ENCODE results near the gene DGKG. TPM values are rescaled to one million over a fixed set of nuclear protein-coding genes. Genes with fewer than 3 reads are reported as not detected.

The DGKG gene
- total and polyA plus RNA-seq, 3 experiments from 2014 or later, result 0.04 to 0.20 TPM; not detected in 1

DNA sequence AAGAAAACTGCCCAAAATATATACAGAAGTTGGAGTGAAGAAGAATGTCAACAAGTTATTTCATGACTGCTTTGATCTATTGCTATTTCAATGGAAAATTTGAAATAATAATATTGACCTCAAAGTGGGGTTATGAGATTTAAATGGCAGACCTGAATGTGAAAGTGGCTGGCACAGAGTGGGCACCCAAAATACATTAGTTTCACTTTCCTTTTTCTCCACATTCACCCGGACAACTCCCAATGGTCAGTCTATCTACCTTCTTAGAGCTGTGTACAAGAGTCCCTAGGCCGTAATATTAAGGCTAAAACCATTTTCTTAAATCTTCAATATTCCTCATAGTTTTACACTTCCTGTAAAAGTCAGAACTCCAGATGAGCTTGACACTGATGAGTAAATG, 191.5 kb downstream of the DGKG start:
- ChIA-PET CTCF (interaction anchor here (0.7 kb wide), 1 partner anchor 9 kb away, joined by 3 read pairs; no protein-coding TSS in a partner anchor), POLR2A (no interaction called here)
- H3K27ac Mint-ChIP-seq, result no peak overlapping the region

DNA sequence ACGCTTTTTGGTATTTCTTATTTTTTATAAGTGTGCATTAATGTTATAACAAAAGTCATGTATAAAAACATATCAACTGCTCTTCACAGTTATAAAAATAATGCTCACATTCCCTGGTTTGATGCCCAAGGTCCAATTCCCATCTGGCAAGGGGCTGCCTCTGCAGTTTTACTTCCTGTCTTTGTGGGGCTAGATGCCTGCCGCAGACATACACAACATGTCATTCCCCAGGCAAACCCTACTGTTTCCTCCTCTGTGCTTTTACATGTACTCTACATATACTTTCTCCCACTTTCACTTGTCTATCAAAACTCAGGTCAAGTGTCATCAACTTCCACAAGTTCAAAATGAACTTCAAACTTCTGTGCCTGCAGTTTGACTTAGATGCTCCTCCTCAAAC, 192.7 kb downstream of the DGKG start:
- CTCF ChIA-PET, result no interaction called here
- POLR2A ChIA-PET, result no interaction called here

More for the DNA sequence above, 191.5 kb downstream of the DGKG start:
- no peak for DNase-seq
- Mint-ChIP-seq H3K4me1 (peaks cover 4 to 11% (median 10%) of the 10 kb centered on the region in 3 donors), H3K9me3 (peaks cover 0 to 3% (median 0%) of the 10 kb centered on the region in 5 donors), H3K27me3 (peaks cover 7 to 19% of the 10 kb centered on the region in 2 donors), H3K4me3 (peak overlapping the region in 1 of 7 donors; percentile 7), H3K36me3 (no peaks in the 10 kb centered on the region)
- H3K4me1 ChIP-seq (ENCODE audit: insufficient read depth, low read length), result no peaks in the 10 kb centered on the region
- no peaks in the 10 kb centered on the region for H3K27me3 ChIP-seq (ENCODE audit: insufficient read depth, low read length, poor library complexity, severe bottlenecking)
- H3K4me3 ChIP-seq (ENCODE audit: low read length), result no peak overlapping the region
- H3K9me3 ChIP-seq (ENCODE audit: low read length), result no peaks in the 10 kb centered on the region
- no peaks in the 10 kb centered on the region for H3K36me3 ChIP-seq (ENCODE audit: insufficient read depth, low read length)
- no peak overlapping the region for H3K27ac ChIP-seq (ENCODE audit: low read depth, low read length)

DNA sequence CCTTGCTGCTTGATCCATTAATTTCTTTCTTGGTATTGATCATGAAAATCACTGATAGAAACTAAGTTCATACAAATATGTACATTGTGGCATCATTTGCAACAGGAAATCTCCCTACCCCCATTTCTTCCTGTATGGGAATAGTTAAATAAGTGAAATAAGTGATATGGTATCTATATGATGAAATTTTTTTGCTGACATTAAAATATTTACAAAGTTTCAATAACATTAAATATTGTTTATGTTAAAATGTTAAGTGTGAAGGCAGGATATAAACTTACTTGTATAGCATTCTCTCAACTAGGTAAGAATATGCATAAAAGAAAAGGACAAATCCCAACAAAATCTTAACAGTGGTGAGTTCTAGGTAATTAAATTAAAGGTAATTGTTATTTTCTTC, 193.1 kb downstream of the DGKG start:
- Histone ChIP-seq H3K4me3 (ENCODE audit: low read length) (no peak overlapping the region), H3K27me3 (ENCODE audit: insufficient read depth, low read length, poor library complexity, severe bottlenecking) (no peaks in the 10 kb centered on the region), H3K27ac (ENCODE audit: low read depth, low read length) (no peak overlapping the region), H3K9me3 (ENCODE audit: low read length) (no peaks in the 10 kb centered on the region), H3K4me1 (ENCODE audit: insufficient read depth, low read length) (no peaks in the 10 kb centered on the region), H3K36me3 (ENCODE audit: insufficient read depth, low read length) (no peaks in the 10 kb centered on the region)
- CTCF ChIA-PET, result no interaction called here
- POLR2A ChIA-PET, result no interaction called here
- Mint-ChIP-seq H3K4me3 (no peak overlapping the region), H3K36me3 (no peaks in the 10 kb centered on the region), H3K27ac (no peak overlapping the region), H3K4me1 (peaks cover 4 to 11% (median 10%) of the 10 kb centered on the region in 3 donors), H3K27me3 (peaks cover 6 to 33% of the 10 kb centered on the region in 2 donors), H3K9me3 (peaks cover 0 to 3% (median 0%) of the 10 kb centered on the region in 5 donors)
- no peak for DNase-seq

More for the DNA sequence above, 192.7 kb downstream of the DGKG start:
- H3K9me3 Mint-ChIP-seq, result peaks cover 0 to 3% (median 0%) of the 10 kb centered on the region in 5 donors
- H3K27ac Mint-ChIP-seq, result no peak overlapping the region
- peaks cover 4 to 11% (median 10%) of the 10 kb centered on the region in 3 donors for H3K4me1 Mint-ChIP-seq
- no peak for DNase-seq
- Histone ChIP-seq H3K36me3 (ENCODE audit: insufficient read depth, low read length) (no peaks in the 10 kb centered on the region), H3K4me1 (ENCODE audit: insufficient read depth, low read length) (no peaks in the 10 kb centered on the region), H3K9me3 (ENCODE audit: low read length) (no peaks in the 10 kb centered on the region), H3K4me3 (ENCODE audit: low read length) (no peak overlapping the region), H3K27ac (ENCODE audit: low read depth, low read length) (no peak overlapping the region), H3K27me3 (ENCODE audit: insufficient read depth, low read length, poor library complexity, severe bottlenecking) (no peaks in the 10 kb centered on the region)
- H3K36me3 Mint-ChIP-seq, result no peaks in the 10 kb centered on the region
- no peak overlapping the region for H3K4me3 Mint-ChIP-seq
- peaks cover 7 to 29% of the 10 kb centered on the region in 2 donors for H3K27me3 Mint-ChIP-seq

GRCh38 chr3:186167646-186168395, 194.2 kb downstream of the DGKG start:
- Histone ChIP-seq H3K4me1 (ENCODE audit: insufficient read depth, low read length) (no peaks in the 10 kb centered on the region), H3K36me3 (ENCODE audit: insufficient read depth, low read length) (no peaks in the 10 kb centered on the region), H3K27ac (ENCODE audit: low read depth, low read length) (no peak overlapping the region), H3K4me3 (ENCODE audit: low read length) (no peak overlapping the region), H3K27me3 (ENCODE audit: insufficient read depth, low read length, poor library complexity, severe bottlenecking) (no peaks in the 10 kb centered on the region), H3K9me3 (ENCODE audit: low read length) (no peaks in the 10 kb centered on the region)
- CTCF ChIA-PET, result no interaction called here
- Mint-ChIP-seq H3K27me3 (peaks cover 7 to 44% of the 10 kb centered on the region in 2 donors), H3K9me3 (peaks cover 0 to 1% (median 0%) of the 10 kb centered on the region in 5 donors), H3K4me3 (no peak overlapping the region), H3K27ac (no peak overlapping the region), H3K4me1 (peaks cover 4 to 11% (median 10%) of the 10 kb centered on the region in 3 donors), H3K36me3 (no peaks in the 10 kb centered on the region)
- POLR2A ChIA-PET, result no interaction called here
- DNase-seq, result no peak

- Mint-ChIP-seq H3K4me3 (no peak overlapping the region), H3K4me1 (peaks cover 4 to 11% (median 10%) of the 10 kb centered on the region in 3 donors), H3K36me3 (no peaks in the 10 kb centered on the region), H3K27ac (no peak overlapping the region), H3K27me3 (peaks cover 11 to 48% of the 10 kb centered on the region in 2 donors), H3K9me3 (no peaks in the 10 kb centered on the region)
- Histone ChIP-seq H3K27me3 (ENCODE audit: insufficient read depth, low read length, poor library complexity, severe bottlenecking) (no peaks in the 10 kb centered on the region), H3K4me1 (ENCODE audit: insufficient read depth, low read length) (no peaks in the 10 kb centered on the region), H3K4me3 (ENCODE audit: low read length) (no peak overlapping the region), H3K36me3 (ENCODE audit: insufficient read depth, low read length) (no peaks in the 10 kb centered on the region), H3K27ac (ENCODE audit: low read depth, low read length) (no peak overlapping the region), H3K9me3 (ENCODE audit: low read length) (no peaks in the 10 kb centered on the region)
- CTCF ChIA-PET, result no interaction called here
- DNase-seq, result no peak
- POLR2A ChIA-PET, result no interaction called here
Observed at GRCh38 chr3:186166491-186167288, 195.3 kb downstream of the DGKG start.

- Mint-ChIP-seq H3K36me3 (peaks cover 0 to 3% (median 0%) of the 10 kb centered on the region in 3 donors), H3K27ac (no peak overlapping the region), H3K4me1 (peaks cover 4 to 9% (median 9%) of the 10 kb centered on the region in 3 donors), H3K9me3 (no peaks in the 10 kb centered on the region), H3K27me3 (peaks cover 13 to 54% of the 10 kb centered on the region in 2 donors), H3K4me3 (no peak overlapping the region)
- Histone ChIP-seq H3K36me3 (ENCODE audit: insufficient read depth, low read length) (no peaks in the 10 kb centered on the region), H3K9me3 (ENCODE audit: low read length) (no peaks in the 10 kb centered on the region), H3K4me1 (ENCODE audit: insufficient read depth, low read length) (no peaks in the 10 kb centered on the region), H3K4me3 (ENCODE audit: low read length) (no peak overlapping the region), H3K27ac (ENCODE audit: low read depth, low read length) (no peak overlapping the region), H3K27me3 (ENCODE audit: insufficient read depth, low read length, poor library complexity, severe bottlenecking) (no peaks in the 10 kb centered on the region)
- DNase-seq, result no peak
- ChIA-PET POLR2A (no interaction called here), CTCF (no interaction called here)
Observed at GRCh38 chr3:186166036-186166435, 196.0 kb downstream of the DGKG start.

DNA sequence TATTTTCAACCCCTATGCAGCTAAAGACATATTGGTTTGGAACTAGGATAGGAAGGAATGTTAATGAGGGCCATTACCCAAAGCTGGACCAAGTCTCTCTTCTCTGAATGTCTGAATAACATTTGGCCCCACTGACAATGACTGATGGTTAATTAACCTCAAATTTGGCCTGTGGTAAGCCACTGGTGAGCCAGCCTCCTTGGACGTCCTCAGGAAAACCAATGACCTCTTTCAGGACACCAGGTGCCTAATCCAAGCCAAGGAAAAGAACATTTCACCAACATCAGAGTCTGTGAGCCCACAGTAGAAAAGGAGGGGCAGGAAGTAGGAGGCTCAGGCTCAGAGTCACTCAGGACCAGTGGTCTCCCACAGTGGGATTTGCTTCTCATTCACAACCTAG, 196.7 kb downstream of the DGKG start:
- H3K9me3 ChIP-seq (ENCODE audit: low read length), result no peaks in the 10 kb centered on the region
- H3K4me3 ChIP-seq (ENCODE audit: low read length), result no peak overlapping the region
- H3K4me1 Mint-ChIP-seq, result peaks cover under 1 to 2% (median 2%) of the 10 kb centered on the region in 3 donors
- no peak overlapping the region for H3K27ac ChIP-seq (ENCODE audit: low read depth, low read length)
- DNase-seq, result no peak
- H3K4me1 ChIP-seq (ENCODE audit: insufficient read depth, low read length), result no peaks in the 10 kb centered on the region
- H3K27me3 ChIP-seq (ENCODE audit: insufficient read depth, low read length, poor library complexity, severe bottlenecking), result no peaks in the 10 kb centered on the region
- no peaks in the 10 kb centered on the region for H3K36me3 ChIP-seq (ENCODE audit: insufficient read depth, low read length)
- peaks cover 0 to 3% (median 0%) of the 10 kb centered on the region in 3 donors for H3K36me3 Mint-ChIP-seq
- CTCF ChIA-PET, result no interaction called here
- no peak overlapping the region for H3K27ac Mint-ChIP-seq
- POLR2A ChIA-PET, result no interaction called here
- peaks cover 19 to 61% of the 10 kb centered on the region in 2 donors for H3K27me3 Mint-ChIP-seq
- no peaks in the 10 kb centered on the region for H3K9me3 Mint-ChIP-seq
- no peak overlapping the region for H3K4me3 Mint-ChIP-seq

DNA sequence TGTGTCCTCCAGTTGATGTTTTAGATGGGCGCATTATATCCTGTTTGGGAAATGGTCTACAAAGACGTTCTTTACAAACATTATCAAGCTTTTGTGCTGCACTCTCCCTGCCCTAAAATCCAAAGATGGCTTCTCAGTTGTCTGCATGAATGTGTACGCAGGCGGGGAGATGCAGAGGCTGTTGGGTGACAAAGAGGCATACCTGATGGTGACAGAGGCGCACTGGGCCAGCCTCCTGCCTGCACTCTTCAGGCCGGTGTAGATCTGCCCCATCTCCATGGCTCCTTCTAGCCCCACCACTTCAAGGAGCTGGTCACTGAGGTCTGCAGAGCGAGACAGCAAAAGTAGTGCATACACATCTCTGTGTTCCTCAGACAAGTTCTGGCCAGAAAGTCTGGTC, 197.3 kb downstream of the DGKG start:
- no peak for DNase-seq
- ChIA-PET CTCF (no interaction called here), POLR2A (no interaction called here)
- Mint-ChIP-seq H3K4me3 (no peak overlapping the region), H3K27me3 (peaks cover 20 to 68% of the 10 kb centered on the region in 2 donors), H3K9me3 (no peaks in the 10 kb centered on the region), H3K36me3 (peaks cover 0 to 3% (median 0%) of the 10 kb centered on the region in 3 donors), H3K27ac (no peak overlapping the region), H3K4me1 (no peaks in the 10 kb centered on the region)
- Histone ChIP-seq H3K27me3 (ENCODE audit: insufficient read depth, low read length, poor library complexity, severe bottlenecking) (no peaks in the 10 kb centered on the region), H3K36me3 (ENCODE audit: insufficient read depth, low read length) (no peaks in the 10 kb centered on the region), H3K27ac (ENCODE audit: low read depth, low read length) (no peak overlapping the region), H3K4me1 (ENCODE audit: insufficient read depth, low read length) (no peaks in the 10 kb centered on the region), H3K9me3 (ENCODE audit: low read length) (no peaks in the 10 kb centered on the region), H3K4me3 (ENCODE audit: low read length) (no peak overlapping the region)

Data from CD8-positive, alpha-beta memory T cell (primary cell).